NCI-H1417 treated with DMSO at 0.1 percent for 48 hours (cell line): ENCODE measurements around the gene FOXL1.

Source experiments
- DNase-seq: peaks from one replicate; lab custom pipeline; 2025; lab: John Stamatoyannopoulos, UW

FOXL1 gene

DNA sequence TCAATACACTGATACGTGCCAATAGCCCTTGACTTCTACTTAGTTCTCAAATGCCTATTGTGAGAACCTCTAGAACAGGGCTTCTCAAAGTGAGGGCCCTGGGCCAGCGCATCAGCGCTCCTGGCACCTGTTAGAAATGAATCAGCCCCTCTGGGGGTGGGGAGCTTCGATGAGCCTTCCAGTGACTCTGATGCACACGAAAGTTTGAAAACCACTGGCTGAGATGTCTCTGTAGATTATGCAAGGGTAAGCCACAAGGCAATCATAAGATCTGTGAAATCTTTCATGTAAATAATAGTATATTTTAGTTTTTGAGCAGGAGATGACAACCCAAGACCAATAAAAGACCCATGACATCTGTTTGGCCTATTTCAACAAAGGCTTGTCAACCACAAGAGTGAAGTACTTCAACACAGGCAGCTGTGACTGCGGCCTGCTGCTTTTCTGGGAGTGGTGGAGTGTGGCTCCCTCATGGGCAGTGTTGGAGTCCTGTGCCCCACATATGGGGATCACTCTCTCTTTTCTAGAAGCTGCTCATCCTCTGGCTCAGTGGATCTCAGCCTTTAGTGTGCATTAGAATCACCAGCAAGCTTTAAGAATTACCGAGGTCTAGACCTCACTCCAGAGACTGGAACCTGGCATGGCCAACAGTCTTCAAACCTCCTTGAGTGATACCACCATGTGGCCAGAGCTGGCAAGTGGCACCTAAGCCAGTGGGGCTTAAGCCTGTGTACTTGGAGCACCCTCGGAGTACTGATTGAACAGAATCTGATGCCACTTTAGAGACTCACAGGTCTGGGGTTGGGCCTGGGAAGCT is 29.1 kb upstream of the FOXL1 start:
- DNase-seq, result no peak

DNA sequence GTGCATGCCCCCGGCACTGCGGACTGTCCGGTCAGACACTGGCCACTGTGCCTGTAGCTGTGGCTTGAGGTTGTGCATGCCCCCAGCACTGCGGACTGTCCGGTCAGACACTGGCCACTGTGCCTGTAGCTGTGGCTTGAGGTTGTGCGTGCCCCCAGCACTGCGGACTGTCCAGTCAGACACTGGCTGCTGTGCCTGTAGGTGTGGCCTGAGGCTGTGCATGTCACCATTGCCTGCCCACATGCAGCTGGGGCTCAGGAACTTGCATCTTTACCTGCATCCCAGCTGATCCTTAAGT is 28.5 kb upstream of the FOXL1 start:
- no peak for DNase-seq

- no peak for DNase-seq
Observed at GRCh38 chr16:86550281-86550680, 28.1 kb upstream of the FOXL1 start.

DNA sequence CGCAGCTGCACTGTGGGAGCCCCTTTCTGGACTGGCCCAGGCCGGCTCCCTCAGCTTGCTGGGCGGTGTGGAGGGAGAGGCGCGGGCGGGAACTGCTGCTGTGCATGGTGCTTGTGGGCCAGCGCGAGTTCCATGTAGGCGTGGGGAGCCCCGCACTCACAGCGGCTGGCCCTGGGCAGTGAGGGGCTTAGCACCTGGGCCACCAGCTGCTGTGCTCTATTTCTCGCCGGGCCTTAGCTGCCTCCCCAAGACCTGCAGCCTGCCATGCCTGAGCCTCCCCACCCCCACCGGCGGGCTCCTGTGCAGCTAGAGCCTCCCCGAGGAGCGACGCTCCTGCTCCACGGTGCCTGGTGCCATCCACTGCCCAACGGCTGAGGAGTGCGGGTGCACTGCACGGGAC is 25.0 kb upstream of the FOXL1 start:
- DNase-seq, result no peak

- DNase-seq, result no peak
Observed at GRCh38 chr16:86554599-86554916, 23.8 kb upstream of the FOXL1 start.

DNA sequence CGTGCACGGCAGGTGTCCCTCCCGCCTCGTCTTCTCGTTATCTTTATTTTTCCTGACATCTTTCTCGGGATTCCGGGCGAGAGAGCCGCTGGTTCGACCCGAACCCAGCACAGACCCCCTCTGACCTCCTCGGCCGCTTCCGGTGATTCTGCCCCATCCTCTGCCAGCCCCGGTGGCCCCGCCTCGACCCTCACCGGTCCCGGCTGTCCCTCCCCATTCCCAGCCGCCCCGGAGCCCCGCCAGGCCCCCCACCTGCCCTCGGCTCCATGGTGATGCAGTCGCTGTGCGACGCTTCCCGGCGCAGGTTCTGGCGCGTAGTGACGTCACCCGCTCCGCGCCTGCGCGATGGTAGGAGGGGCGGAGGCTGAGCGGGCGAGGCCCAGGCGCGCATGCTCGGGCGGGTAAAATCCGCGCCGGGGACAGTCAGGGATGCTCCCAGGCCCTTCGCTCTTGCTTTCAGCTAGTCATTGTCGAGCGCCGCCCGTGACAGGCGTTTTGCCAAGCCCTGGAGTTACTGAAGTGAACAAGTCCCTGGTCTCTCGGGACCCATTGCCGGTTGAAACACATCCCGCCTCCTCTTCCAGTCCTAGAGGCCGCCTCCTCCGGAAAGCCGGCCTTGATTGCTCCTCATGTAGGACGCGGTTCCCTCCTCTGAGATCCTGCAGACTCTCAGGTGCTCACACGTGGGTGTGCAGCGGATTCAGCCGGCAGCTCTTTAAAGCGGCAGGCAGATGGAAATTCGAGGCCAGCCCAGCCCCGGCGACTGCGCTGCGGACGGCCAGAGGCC is 23.2 kb upstream of the FOXL1 start, which contains the start of gene MTHFSD:
Gene MTHFSD (minus strand): TSS at position 319 of the 787 bp plus-strand sequence. CDS start 51 bp downstream, at position 268.
- no peak for DNase-seq

DNA sequence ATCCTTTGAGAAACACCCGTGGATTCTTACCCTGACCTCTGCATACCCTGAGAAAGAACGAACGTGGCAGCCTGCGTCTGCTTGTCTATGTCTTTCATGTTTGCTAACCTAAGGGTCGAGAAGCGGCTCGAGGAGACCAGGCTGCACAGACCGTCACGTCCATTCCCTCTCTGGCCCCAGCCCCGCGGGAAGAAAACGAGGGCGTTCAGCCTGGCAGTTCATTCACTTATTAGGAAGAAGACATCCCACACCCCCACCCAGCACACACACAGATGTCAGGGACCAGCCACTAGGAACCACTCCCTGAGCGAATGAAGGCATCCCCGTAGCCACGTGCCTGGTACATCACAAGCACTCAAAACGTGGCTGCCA is 22.7 kb upstream of the FOXL1 start:
- DNase-seq, result no peak

DNA sequence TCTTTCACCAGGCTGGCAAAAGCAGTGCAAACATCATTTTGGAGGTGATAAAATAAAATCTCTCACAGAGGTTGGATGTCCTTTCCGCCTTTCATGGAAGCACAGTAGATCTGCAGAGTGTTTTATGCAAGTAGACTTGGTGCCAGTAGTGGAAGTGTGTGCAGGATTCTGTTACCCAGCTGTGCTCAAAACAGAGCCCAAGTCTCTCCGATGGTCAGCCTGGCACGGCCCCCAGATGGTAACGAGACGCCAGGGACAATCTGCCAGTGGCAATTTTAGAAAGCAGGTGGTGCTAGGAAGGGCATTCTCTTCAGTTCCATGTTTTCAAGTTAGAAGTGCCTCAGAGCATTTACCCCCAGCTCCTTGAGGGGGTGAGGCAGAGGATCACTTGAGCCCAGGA is 21.8 kb upstream of the FOXL1 start:
- DNase-seq, result no peak

DNA sequence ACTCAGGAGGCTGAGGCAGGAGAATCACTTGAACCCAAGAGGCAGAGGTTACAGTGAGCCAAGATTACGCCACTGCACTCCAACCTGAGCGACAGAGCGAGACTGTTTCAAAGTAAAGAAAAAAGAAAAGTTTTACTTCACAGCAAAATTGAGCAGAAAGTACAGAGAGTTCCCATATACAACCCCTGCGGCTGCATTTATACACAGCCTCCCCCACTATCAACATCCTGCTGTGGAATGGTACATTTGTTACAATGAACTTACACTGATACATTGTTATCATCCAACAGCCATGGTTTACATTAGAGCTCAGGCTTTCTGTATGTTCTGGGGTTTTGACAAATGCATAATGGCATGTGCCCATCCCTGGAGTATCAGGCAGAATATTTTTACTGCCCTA is 20.8 kb upstream of the FOXL1 start:
- DNase-seq, result no peak

DNA sequence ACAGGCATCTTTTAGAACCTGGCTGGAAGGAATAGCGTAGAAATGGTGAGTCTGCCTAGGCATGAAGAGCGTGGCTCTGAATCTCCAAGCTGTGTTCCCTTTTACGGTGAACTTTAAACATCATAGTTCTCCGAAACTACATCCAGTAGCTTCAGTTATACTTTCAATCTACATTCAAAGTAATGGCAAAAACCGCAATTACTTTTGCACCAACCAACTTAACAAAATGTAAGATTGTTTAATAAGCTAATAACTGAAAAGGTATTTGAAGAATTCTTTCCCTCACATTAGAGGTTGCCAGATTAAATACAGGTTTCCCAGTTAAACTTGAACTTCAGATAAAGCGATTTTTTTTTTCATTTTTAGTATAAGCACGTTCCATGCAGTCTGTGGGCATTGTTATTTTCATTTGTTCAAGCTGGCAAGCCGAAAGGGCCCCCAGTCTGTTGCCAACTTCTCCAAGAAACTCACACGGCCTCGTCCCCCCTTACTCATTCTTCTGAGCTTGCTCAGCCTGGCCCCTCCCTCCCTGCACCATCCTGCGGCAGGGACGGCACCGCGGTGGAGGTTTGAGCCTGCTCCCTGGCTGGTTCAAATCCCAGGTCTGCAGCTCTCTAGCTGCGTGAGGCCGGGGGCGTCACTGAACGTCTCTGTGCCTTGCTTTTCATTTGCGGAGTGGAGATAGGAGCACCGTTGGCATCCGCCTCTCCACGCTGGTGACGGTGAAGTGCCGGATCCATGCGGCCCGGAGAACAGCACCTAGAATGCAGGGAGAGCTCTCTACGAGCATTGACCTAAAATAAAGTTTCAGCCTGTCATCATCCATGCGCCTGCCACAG is 19.8 kb upstream of the FOXL1 start:
- no peak for DNase-seq

- no peak for DNase-seq
Observed at GRCh38 chr16:86559802-86560305, 18.5 kb upstream of the FOXL1 start.

DNA sequence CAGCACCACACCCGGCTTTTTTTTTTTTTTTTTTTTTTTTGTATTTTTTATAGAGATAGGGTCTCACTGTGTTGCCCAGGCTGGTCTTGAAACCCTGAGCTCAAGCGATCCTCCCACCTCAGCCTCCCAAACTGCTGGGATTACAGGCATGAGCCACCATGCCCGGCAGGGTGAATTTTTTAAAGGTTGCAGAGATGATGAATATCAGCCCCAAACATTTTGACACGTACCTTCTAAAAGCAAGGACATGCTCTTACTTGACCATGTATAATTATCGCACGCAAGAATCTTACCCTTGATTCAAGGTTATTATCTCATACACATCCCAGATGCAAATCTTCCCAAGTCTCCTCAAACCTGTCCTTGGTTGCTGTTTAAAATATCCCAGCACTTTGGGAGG is 16.0 kb upstream of the FOXL1 start:
- DNase-seq, result no peak

DNA sequence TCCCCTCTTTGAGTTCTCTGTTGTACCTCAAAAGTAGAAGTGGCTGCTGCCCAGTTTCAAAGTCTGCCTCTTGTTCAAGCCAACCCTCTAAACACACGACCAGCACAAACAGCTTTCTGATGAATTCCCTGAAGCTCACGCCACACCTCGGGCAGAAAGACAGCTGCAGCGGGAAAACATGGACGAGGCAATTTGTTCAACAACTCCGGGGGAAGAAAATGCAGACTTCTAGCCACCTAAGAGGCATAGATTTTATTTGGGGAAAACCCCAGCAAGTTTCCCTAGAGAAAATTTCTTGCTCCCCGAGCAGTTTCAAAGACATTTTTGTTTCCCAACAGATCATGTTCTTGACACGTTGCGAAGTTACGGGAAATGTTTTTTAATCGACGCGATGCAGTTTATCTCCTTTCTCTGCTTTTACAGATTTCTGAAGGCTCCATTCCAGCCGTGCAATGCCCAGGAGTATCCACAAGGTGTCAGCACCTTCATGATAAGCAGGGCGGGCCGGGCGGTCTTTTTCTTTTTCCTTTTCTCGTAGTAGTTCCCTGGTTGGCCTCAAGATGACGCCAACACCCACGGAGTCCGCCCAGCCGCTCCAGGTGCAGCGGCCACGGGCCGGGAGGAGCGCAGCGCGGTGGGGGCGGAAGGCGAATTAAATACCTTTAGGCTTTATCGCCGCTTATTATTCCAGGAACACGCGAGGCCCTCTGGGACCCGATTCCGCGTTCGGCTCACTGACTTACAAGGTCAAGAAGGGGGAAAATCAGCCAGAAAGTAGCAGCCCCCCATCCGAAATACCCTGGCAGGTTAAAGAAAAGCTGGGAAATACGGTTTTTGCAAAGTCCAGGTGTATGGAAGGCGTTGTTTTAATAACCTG is 14.6 kb upstream of the FOXL1 start:
- no peak for DNase-seq

DNA sequence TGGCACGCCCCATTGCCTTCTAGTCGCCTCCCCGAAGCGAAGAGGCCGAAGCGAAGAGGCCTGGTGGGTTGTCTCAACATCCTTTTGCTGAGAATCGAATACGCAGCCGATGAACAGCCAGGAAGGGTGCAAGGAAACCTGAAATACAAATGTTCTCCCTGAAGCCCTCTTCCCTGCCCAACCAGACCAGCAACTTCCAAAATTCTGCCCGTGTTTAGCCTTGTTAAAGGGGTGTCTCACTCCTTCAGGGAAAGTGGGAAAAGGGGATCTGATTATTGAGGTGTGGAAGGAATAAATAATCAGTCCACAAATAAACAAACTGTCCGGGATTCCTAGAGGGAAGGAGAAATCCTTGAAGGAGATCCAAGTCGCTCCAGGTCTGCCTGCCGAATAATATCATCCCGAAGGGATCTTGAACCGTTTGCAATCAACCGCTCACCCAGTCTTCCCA is 13.1 kb upstream of the FOXL1 start:
- DNase-seq, result no peak

DNA sequence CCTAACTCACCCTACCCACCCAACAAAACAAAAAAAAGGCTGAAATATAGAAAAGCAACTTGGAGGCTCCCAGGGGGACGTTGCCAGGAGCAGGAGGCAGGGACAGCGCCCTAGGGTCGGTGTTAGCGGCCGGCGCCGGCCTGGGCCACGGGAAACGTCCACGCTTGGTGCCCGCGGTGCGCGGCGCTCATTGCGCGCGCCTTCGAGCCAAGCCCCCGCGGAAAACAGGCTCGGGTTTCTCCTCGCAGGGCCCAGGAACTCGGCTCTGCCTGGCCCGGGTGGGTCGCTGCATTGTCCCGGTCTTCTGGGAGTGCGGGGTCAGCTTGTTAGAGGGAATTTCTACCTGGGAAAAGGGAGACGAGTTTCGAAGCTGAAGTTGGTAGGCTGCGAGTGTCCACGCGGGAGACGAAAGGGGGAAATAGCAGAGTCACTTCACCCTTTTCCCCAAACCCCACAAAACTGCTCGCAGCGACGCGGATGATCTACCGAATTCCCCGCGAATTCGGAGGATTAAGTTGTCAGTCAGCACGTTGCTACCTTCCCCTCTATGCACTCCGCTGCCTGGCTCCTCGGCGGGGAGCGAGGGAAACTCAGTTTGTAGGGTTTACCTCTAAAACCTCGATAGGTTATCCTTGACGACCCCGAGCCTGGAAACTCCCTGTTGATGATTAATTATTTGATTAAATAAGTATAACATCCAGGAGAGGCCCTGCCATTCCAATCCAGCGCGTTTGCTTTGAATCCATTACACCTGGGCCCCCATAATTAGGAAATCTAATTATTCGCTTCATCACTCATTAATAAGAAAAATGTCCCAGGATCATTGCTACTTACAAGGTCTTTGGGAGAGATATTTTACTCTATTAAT is 12.5 kb upstream of the FOXL1 start:
- DNase-seq, result no peak

GRCh38 chr16:86566601-86566965 is 11.8 kb upstream of the FOXL1 start, which contains the start of gene FOXC2:
Gene FOXC2 (plus strand): TSS chr16:86566829. CDS start chr16:86567336, 507 bp downstream.
- no peak for DNase-seq

DNA sequence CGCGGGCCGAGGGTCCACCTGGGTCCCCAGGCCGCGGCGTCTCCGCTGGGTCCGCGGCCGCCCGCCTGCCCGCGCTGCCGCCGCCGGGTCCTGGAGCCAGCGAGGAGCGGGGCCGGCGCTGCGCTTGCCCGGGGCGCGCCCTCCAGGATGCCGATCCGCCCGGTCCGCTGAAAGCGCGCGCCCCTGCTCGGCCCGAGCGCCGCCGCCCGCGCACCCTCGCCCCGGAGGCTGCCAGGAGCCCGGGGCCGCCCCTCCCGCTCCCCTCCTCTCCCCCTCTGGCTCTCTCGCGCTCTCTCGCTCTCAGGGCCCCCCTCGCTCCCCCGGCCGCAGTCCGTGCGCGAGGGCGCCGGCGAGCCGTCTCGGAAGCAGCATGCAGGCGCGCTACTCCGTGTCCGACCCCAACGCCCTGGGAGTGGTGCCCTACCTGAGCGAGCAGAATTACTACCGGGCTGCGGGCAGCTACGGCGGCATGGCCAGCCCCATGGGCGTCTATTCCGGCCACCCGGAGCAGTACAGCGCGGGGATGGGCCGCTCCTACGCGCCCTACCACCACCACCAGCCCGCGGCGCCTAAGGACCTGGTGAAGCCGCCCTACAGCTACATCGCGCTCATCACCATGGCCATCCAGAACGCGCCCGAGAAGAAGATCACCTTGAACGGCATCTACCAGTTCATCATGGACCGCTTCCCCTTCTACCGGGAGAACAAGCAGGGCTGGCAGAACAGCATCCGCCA is 11.2 kb upstream of the FOXL1 start:
- DNase-seq, result no peak

DNA sequence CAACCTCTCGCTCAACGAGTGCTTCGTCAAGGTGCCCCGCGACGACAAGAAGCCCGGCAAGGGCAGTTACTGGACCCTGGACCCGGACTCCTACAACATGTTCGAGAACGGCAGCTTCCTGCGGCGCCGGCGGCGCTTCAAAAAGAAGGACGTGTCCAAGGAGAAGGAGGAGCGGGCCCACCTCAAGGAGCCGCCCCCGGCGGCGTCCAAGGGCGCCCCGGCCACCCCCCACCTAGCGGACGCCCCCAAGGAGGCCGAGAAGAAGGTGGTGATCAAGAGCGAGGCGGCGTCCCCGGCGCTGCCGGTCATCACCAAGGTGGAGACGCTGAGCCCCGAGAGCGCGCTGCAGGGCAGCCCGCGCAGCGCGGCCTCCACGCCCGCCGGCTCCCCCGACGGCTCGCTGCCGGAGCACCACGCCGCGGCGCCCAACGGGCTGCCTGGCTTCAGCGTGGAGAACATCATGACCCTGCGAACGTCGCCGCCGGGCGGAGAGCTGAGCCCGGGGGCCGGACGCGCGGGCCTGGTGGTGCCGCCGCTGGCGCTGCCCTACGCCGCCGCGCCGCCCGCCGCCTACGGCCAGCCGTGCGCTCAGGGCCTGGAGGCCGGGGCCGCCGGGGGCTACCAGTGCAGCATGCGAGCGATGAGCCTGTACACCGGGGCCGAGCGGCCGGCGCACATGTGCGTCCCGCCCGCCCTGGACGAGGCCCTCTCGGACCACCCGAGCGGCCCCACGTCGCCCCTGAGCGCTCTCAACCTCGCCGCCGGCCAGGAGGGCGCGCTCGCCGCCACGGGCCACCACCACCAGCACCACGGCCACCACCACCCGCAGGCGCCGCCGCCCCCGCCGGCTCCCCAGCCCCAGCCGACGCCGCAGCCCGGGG is 10.4 kb upstream of the FOXL1 start:
- no peak for DNase-seq
